Hepatocyte (in vitro differentiated cells): Measurements from ENCODE around the gene DBNDD2. TPM values are rescaled to one million over a fixed set of nuclear protein-coding genes. Genes with fewer than 3 reads are reported as not detected.

Experiments used
- DNase-seq: peaks from one replicate; pipeline ENCODE4 v3.0.0-alpha.2; 2016; ENCODE audit warnings: low spot score
- H2AFZ ChIP-seq: fragments of 200-600 bp; sonication (generic); 2 replicates; pipeline ENCODE4 v1.6.0; 2016; ENCODE audit warnings: antibody characterized with exemption, mild to moderate bottlenecking
- H3K27ac ChIP-seq: fragments of 200-600 bp; sonication (generic); 2 replicates; pipeline ENCODE4 v1.5.1; 2016; ENCODE audit warnings: mild to moderate bottlenecking
- H3K27me3 ChIP-seq: fragments of 200-600 bp; sonication (generic); 2 replicates; pipeline ENCODE4 v1.6.1; 2016
- H3K36me3 ChIP-seq: fragments of 200-600 bp; sonication (generic); replicated peaks from 2 replicates; pipeline ENCODE4 v1.5.1; 2016; ENCODE audit warnings: low read depth; ENCODE audit not compliant: insufficient read depth
- H3K4me1 ChIP-seq: fragments of 200-600 bp; sonication (generic); 2 replicates; pipeline ENCODE4 v1.5.1; 2016; ENCODE audit warnings: mild to moderate bottlenecking, moderate library complexity; ENCODE audit not compliant: insufficient read depth
- H3K4me2 ChIP-seq: fragments of 200-600 bp; sonication (generic); 2 replicates; pipeline ENCODE4 v1.6.0; 2016
- H3K4me3 ChIP-seq: fragments of 200-600 bp; sonication (generic); 2 replicates; pipeline ENCODE4 v1.5.1; 2016; ENCODE audit warnings: mild to moderate bottlenecking
- H3K79me2 ChIP-seq: fragments of 200-600 bp; sonication (generic); 2 replicates; pipeline ENCODE4 v1.6.0; 2017; ENCODE audit warnings: mild to moderate bottlenecking
- H3K9me2 ChIP-seq: fragments of 200-600 bp; sonication (generic); replicated peaks from 2 replicates; pipeline ENCODE4 v1.6.0; 2017; ENCODE audit warnings: mild to moderate bottlenecking; ENCODE audit not compliant: insufficient read depth
- H3K9me3 ChIP-seq: fragments of 200-600 bp; sonication (generic); 2 replicates; pipeline ENCODE4 v1.5.1; 2016; ENCODE audit warnings: low read depth, mild to moderate bottlenecking
- H4K20me1 ChIP-seq: fragments of 200-600 bp; sonication (generic); 2 replicates; pipeline ENCODE4 v1.6.0; 2016; ENCODE audit warnings: mild to moderate bottlenecking; ENCODE audit not compliant: insufficient read depth, poor library complexity, severe bottlenecking
- CTCF ChIP-seq: fragments of 200-600 bp; sonication (generic); IDR thresholded peaks from 2 replicates; pipeline ENCODE4 v1.5.1; 2016; ENCODE audit warnings: antibody characterized with exemption, mild to moderate bottlenecking; ENCODE audit not compliant: poor library complexity
- EZH2 ChIP-seq: fragments of 200-600 bp; sonication (generic); IDR thresholded peaks from 2 replicates; pipeline ENCODE4 v1.6.1; 2016; ENCODE audit warnings: antibody characterized with exemption, mild to moderate bottlenecking, borderline replicate concordance
- EZH2phosphoT487 ChIP-seq: fragments of 200-600 bp; sonication (generic); IDR thresholded peaks from one replicate; pipeline ENCODE4 v1.6.1; 2018; ENCODE audit warnings: antibody characterized with exemption, mild to moderate bottlenecking, low read depth, moderate library complexity; ENCODE audit not compliant: unreplicated experiment, severe bottlenecking
- WGBS: methylation state at CpG from one replicate; pipeline ENCODE4 v1.1.6; 2016; ENCODE audit warnings: low lambda C conversion rate; ENCODE audit errors: missing lambda C conversion rate; 5-methylcytosine and 5-hydroxymethylcytosine counted together
- polyA plus RNA-seq: library from polyadenylated mRNA; unstranded; fragments of >200 nt; fragmentation: Nextera tagmentation; extraction: Ambion mirVana; gene quantifications from 2 replicates; pipeline ENCODE4 v1.2.1, GENCODE V29; 2016
- total RNA-seq: library from RNA; depleted of rRNA; stranded (reverse); fragments of >200 nt; gene quantifications from 2 replicates; pipeline ENCODE4 v1.2.3, GENCODE V29; 2014

Gene DBNDD2
- total and polyA plus RNA-seq, 2 experiments from 2014 or later: 11.1 to 12.8 TPM

- Histone ChIP-seq H3K9me2 (no peaks in the 10 kb centered on the region), H3K36me3 (no peaks in the 10 kb centered on the region), H3K27ac (no peak overlapping the region), H3K79me2 (no peaks in the 10 kb centered on the region), H3K4me3 (no peak overlapping the region), H3K4me1 (no peaks in the 10 kb centered on the region), H4K20me1 (no peaks in the 10 kb centered on the region), H3K27me3 (no peaks in the 10 kb centered on the region), H2AFZ (no peak overlapping the region), H3K4me2 (no peak overlapping the region), H3K9me3 (no peaks in the 10 kb centered on the region)
- no peak for DNase-seq
- 86% methylated on average over 2 of the region's 2 CpGs for WGBS
- no peak for TF ChIP-seq CTCF
- no peak for TF ChIP-seq EZH2
- TF ChIP-seq EZH2phosphoT487: no peak
Measured at GRCh38 chr20:45429618-45430017, 21.5 kb downstream of the DBNDD2 start.

GRCh38 chr20:45432294-45432693, 24.2 kb downstream of the DBNDD2 start:
- Histone ChIP-seq H4K20me1 (no peaks in the 10 kb centered on the region), H3K79me2 (no peaks in the 10 kb centered on the region), H3K9me3 (no peaks in the 10 kb centered on the region), H3K4me1 (no peaks in the 10 kb centered on the region), H3K36me3 (no peaks in the 10 kb centered on the region), H2AFZ (no peak overlapping the region), H3K4me3 (no peak overlapping the region), H3K27me3 (no peaks in the 10 kb centered on the region), H3K4me2 (no peak overlapping the region), H3K9me2 (no peaks in the 10 kb centered on the region), H3K27ac (no peak overlapping the region)
- DNase-seq: no peak
- TF ChIP-seq CTCF (no peak), EZH2phosphoT487 (no peak), EZH2 (no peak)
- 92% methylated on average over 5 of the region's 5 CpGs for WGBS

- 79% methylated on average over 3 of the region's 3 CpGs for WGBS
- no peaks in the 10 kb centered on the region for H3K36me3 ChIP-seq
- H3K4me1 ChIP-seq: no peaks in the 10 kb centered on the region
- no peaks in the 10 kb centered on the region for H3K79me2 ChIP-seq
- no peak for DNase-seq
- H3K27me3 ChIP-seq: no peaks in the 10 kb centered on the region
- H4K20me1 ChIP-seq: no peaks in the 10 kb centered on the region
- no peak overlapping the region for H2AFZ ChIP-seq
- H3K9me3 ChIP-seq: no peaks in the 10 kb centered on the region
- no peak overlapping the region for H3K27ac ChIP-seq
- TF ChIP-seq CTCF (no peak), EZH2 (no peak), EZH2phosphoT487 (no peak)
- no peak overlapping the region for H3K4me2 ChIP-seq
- H3K9me2 ChIP-seq: no peaks in the 10 kb centered on the region
- no peak overlapping the region for H3K4me3 ChIP-seq
Measured at GRCh38 chr20:45433316-45433715, 25.2 kb downstream of the DBNDD2 start.

GRCh38 chr20:45433976-45434375, 25.9 kb downstream of the DBNDD2 start:
- Histone ChIP-seq H3K79me2 (no peaks in the 10 kb centered on the region), H3K4me2 (no peak overlapping the region), H3K27me3 (no peaks in the 10 kb centered on the region), H3K27ac (no peak overlapping the region), H3K9me2 (no peaks in the 10 kb centered on the region), H4K20me1 (no peaks in the 10 kb centered on the region), H3K36me3 (no peaks in the 10 kb centered on the region), H3K4me3 (no peak overlapping the region), H3K9me3 (no peaks in the 10 kb centered on the region), H2AFZ (no peak overlapping the region), H3K4me1 (no peaks in the 10 kb centered on the region)
- no peak for DNase-seq
- TF ChIP-seq CTCF (no peak), EZH2phosphoT487 (no peak), EZH2 (no peak)
- WGBS: 94% methylated on average over 4 of the region's 4 CpGs
